T-helper 22 cell (primary cell): ENCODE results near the gene THBS3.
"Not testable (repeated sequence)": the region's sequence is repeated elsewhere in the genome, so short reads cannot be mapped to it uniquely, and the experiment has no call there.

Experiments
- DNase-seq: peaks from one replicate; pipeline ENCODE4 v3.0.0-alpha.2; 2020; ENCODE audit warnings: low read depth

THBS3 gene

DNA sequence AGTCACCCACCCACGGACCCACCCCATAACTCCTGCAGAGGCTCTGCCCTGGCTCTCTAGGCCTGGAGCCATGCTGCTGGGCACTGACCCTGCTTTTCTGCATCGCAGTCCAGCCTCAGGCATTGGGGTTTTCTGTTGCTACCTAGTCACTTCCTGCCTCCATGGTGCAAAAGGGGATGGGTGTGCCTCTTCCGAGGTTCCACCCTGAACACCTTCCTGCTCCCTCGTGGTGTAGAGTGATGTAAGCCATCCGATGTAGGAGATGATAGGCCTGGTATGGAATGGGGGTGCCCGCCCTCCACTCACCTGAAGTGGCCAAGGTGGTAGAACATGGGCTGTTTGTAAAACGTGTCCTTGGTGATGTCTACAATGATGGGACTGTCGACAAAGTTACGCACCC, 27.7 kb upstream of the THBS3 start:
- DNase-seq = not testable (repeated sequence)

DNA sequence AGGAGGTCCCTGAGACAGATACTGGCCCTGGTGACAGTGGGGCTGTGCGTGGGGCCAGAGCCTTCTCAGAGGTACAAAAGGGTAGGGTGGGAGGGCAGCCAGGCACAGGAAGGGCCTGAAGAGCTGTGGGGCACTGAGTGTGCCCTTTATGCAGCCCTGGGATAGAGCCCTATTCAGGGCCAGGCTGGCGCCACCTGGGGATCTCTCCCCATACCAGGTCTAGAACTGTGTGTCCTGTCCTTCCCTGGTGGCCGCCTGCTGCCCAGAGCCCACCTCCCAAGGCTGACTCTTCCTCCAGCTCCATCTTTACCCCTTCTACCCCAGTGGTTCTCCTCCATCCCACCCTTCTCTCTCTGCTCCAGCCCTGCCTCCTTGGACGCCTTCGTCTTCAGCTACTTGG, 25.8 kb upstream of the THBS3 start:
- DNase-seq = not testable (repeated sequence)

- DNase-seq = not testable (repeated sequence)
These were observed 24.6 kb upstream of the THBS3 start for GRCh38 chr1:155232001-155232978.

DNA sequence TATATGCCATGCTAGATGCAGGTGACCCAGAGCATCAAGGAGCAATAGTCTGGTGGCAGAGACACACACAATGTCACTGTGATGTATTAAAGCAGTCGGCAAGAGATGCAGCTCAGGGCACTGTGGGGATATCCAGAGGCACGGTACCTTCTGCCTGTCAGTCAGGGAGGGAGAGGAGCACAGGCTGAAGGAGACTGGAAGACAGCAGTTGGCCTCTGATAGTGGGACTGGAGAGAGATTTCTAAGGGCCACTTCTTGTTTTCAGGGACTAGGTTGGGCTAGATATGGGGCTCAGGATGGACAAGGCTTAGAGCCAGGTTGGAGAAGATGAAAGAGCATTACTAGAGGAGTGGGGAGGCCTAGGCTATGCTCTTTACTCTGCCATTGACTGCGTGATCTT, 23.6 kb upstream of the THBS3 start:
- DNase-seq = not testable (repeated sequence)

DNA sequence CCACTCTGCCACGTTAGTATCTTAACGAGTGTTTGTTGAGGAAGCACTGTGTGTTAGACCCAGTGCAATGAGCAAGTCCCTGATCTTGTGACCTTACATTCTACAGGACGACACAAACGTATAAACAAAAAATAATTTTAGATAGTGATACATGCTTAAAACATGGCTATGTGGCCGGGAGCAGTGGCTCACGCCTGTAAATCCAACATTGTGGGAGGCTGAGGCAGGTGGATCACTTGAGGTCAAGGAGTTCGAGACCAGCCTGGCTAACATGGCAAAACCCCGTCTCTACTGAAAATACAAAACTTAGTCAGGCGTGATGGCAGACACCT, 20.4 kb upstream of the THBS3 start:
- no peak for DNase-seq

DNA sequence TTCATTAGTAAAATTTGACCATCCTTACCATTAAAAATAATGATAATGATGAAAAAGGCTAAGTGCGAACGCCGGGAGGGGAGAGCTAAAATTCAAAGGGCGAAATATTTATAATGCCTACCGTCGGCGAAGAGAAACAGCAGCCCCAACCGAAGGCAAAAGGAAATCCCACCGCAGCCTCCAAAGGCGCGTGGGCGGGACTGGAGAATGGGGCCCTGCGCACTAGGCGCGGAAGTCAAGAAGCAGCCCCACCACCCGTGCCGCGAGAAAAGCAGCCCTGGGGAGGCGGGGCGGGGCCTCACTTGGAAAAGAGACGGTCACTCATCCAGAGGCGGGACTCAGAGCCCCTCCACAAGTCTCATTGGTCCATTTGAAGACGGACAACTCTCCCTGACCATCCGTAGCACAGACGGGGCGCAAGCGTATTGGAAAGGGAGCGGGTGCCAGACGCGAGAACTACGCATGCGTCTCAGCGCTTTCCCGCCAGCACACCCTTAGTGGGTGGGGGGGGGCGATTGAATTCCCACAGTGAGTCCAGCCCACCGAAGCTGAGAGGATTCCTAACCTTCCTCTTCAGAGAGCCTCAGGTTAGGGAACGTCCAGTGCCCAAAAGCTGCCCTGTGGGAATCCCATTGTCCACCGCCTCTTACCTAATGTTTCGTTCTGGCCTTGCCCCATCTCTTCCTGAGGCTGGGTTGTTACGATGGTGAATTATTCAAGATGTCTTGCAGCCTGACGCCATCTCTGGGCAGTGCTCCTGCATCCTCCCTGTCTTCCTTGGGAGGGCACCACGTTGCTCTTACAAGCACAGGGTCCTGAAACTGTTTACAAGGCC, 19.8 kb upstream of the THBS3 start:
- peak; percentile 96 for DNase-seq

DNA sequence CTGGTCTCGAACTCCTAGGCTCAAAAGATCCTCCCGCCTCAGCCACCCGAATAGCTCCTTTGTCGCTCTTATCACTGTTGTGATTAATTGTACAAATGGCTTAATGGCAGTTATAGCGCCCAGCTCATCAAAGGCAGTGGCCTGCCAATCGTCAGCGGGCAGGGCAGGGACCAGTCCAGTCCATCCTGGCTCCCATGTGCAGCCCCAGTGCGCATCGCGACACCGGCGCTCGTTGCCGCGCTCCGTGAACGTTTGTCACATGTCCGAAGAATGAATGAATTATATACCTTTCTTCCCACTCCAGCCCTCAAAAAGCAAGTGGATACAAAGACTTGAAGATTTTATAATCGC, 19.2 kb upstream of the THBS3 start:
- no peak for DNase-seq

- peak; percentile 64 for DNase-seq
These were observed 18.7 kb upstream of the THBS3 start for GRCh38 chr1:155226188-155226909.

GRCh38 chr1:155225404-155225759, 17.7 kb upstream of the THBS3 start:
- DNase-seq = not testable (repeated sequence)

- no peak for DNase-seq
These were observed 15.3 kb upstream of the THBS3 start for GRCh38 chr1:155223047-155223446.

GRCh38 chr1:155220211-155220965, 12.7 kb upstream of the THBS3 start:
- not testable (repeated sequence) for DNase-seq

GRCh38 chr1:155219592-155220031, 11.9 kb upstream of the THBS3 start:
- DNase-seq = no peak

DNA sequence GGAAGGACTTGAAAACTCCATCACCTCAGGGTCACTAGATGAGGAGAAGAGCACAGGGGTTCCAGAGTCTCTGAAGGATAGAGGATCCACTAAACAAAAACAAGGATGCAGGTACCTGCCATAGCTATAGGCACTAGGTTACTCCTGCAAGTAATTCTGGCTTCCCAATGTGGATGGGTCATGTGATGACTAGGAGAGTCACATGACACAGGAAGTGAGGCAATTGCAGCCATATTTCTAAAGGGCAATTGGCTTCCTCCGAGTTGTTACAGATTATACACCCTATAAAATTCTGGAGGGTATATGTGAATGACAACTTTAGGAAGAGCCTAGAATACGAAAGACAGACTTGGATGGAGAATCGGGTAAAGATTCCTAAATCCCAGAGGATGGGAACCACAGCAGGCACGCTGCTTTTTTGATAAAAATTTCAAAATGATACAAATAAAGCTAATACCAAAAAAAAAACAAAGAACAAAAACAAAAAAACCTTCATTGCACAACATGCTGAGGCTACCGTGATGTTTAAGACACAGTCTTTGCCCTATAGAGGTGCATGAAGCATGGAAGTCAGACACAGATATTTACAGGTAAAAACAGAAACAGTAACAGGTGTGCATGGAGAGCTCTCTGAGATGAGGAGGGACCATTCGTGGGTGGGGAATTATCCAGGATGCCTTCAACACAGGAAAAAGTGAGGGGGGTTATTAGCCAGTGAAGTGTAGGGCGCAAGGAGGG, 11.3 kb upstream of the THBS3 start:
- no peak for DNase-seq

- not testable (repeated sequence) for DNase-seq
These were observed 7.0 kb upstream of the THBS3 start for GRCh38 chr1:155214702-155215101.

DNA sequence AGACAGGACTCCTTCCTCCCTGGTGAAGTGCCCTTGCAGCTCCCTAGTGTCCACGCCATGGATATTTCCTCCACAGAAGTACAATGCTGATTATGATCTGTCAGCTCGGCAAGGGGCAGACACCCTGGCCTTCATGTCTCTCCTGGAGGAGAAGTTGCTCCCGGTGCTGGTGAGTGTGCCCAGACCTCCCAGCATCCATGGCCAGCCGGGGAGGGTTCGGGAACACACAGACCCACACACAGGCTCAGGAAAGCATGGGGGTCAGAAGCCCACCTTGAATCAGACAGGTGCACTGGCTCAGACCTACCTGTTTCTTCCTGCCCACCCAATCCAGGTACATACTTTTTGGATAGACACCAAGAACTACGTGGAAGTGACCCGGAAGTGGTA, 4.3 kb upstream of the THBS3 start:
- not testable (repeated sequence) for DNase-seq

- not testable (repeated sequence) for DNase-seq
These were observed 3.8 kb upstream of the THBS3 start for GRCh38 chr1:155211381-155212050.

DNA sequence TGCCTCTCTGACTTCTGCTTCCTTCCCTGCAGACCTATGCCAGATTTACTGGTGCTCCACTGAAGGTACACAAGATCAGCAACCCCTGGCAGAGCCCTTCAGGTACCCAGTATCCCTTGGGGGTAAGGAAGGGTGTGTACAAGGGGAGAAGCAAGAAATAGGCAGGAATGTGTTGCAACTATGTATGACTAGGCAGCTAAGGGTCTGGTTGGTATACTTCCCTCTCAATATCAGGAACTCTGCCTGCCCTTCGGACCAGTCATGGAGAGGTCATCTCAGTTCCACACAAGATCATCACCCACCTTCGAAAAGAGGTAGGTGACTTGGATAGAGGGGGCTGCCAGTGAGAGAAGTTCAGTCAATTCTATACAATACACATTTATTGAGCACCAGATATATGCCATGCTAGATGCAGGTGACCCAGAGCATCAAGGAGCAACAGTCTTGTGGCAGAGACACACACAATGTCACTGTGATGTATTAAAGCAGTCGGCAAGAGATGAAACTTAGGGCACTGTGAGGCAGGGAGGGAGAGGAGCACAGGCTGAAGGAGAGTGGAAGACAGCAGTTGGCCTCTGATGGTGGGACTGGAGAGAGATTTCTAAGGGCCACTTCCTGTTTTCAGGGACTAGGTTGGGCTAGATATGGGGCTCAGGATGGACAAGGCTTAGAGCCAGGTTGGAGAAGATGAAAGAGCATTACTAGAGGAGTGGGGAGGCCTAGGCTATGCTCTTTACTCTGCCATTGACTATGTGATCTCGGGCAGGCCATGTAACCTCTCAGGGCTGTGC, 2.8 kb upstream of the THBS3 start:
- DNase-seq = no peak

GRCh38 chr1:155209312-155209721, 1.6 kb upstream of the THBS3 start:
- DNase-seq = no peak

DNA sequence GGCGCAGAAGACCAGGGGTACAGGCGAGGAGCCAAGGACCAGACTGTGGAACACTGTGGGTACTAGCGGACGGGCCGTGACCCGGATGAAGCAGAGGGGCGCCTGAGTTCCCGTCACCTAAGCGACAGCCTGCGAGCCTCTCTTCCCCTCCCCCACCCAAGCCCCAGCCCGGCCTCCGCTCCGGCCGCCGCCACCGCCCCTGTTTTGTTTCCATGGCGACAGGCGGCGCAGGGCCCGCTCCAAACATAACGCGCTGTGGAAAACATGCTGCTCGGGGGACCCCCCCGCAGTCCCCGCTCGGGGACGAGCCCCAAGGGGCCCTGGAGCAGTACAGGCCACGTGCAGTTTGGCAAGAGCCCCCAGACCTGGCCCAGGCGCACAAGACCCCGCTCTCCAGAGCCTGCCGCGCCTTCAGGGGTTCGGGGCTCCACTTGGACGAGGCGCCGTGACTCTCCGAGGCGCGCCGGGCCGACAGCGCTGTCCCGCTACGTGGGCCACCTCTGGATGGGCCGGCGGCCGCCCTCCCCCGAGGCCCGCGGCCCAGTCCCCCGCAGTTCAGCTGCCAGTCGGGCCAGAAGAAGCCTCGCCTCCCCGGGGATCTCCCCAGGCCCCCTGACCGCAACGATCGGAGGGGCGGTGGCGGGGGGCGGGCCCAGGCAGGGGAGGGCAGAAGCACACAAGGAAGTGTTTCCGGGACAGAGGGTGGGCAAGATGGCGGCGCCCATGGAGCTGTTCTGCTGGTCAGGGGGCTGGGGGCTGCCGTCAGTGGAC, 1.0 kb upstream of the THBS3 start, which contains the start of gene MTX1:
MTX1 (plus strand) TSS at position 155 of the 771 bp plus-strand sequence; CDS start at position 265, 110 bp downstream.
- peak; percentile 89 for DNase-seq
